PC-9 (cell line): ENCODE results near the gene CREB3L1.

Experiments
- EZH2 ChIP-seq: fragments of 200-600 bp; sonication (generic); IDR thresholded peaks from 2 replicates; pipeline ENCODE4 v1.8.0; 2017; ENCODE audit warnings: antibody characterized with exemption, low read depth
- TF ChIP-seq, protein P1 (sequence below): fragments of 200-600 bp; sonication (generic); conservative IDR thresholded peaks from 2 replicates; pipeline ENCODE4 v1.6.1; 2017; ENCODE audit warnings: mixed run types, antibody characterized with exemption, mild to moderate bottlenecking, moderate library complexity

DNA sequence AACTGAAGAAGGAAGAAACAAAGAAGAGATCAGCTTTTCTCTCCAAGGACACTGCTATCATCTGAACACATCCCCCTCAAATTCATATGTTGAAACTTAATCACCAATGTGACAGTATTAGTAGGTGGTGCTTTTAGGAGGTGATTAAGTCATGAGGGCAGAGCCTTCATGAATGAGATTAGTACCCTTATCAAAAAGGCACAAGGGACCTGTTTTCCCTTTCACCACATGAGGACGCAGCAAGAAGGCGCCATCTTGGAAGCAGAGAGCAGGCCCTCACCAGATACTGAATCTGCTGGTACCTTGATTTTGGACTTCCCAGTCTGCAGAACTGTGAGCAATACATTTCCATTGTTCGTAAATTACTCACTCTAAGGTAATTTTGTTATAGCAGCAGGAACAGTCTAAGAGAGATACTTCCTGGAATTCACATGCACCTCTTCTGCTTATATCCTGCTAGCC, 20.9 kb upstream of the CREB3L1 start:
- TF ChIP-seq, protein P1, sequence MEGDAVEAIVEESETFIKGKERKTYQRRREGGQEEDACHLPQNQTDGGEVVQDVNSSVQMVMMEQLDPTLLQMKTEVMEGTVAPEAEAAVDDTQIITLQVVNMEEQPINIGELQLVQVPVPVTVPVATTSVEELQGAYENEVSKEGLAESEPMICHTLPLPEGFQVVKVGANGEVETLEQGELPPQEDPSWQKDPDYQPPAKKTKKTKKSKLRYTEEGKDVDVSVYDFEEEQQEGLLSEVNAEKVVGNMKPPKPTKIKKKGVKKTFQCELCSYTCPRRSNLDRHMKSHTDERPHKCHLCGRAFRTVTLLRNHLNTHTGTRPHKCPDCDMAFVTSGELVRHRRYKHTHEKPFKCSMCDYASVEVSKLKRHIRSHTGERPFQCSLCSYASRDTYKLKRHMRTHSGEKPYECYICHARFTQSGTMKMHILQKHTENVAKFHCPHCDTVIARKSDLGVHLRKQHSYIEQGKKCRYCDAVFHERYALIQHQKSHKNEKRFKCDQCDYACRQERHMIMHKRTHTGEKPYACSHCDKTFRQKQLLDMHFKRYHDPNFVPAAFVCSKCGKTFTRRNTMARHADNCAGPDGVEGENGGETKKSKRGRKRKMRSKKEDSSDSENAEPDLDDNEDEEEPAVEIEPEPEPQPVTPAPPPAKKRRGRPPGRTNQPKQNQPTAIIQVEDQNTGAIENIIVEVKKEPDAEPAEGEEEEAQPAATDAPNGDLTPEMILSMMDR, result no peak
- TF ChIP-seq EZH2, result no peak
